ENCODE data around the gene DUOX2. TPM values are rescaled to one million over a fixed set of nuclear protein-coding genes. Genes with fewer than 3 reads are reported as not detected.

The DUOX2 gene
- polyA plus RNA-seq, 4 donors, result 0.38 to 8.7 TPM; not detected in 2

- Histone ChIP-seq H3K27ac (ENCODE audit: low read depth in 1 of 3, low read length in 2 of 3) (no peak overlapping the region), H3K36me3 (ENCODE audit: control insufficient read depth in 3 of 3, insufficient read depth in 2 of 3, low read depth in 1 of 3, low read length in 3 of 3) (no peaks in the 10 kb centered on the region), H3K27me3 (ENCODE audit: control insufficient read depth in 3 of 3, insufficient read depth in 3 of 3, low read length in 3 of 3) (peaks cover 0 to 11% (median 0%) of the 10 kb centered on the region in 3 donors), H3K9me3 (ENCODE audit: control insufficient read depth in 2 of 2, insufficient read depth in 1 of 2, low read depth in 1 of 2, low read length in 1 of 2) (no peaks in the 10 kb centered on the region), H3K4me3 (ENCODE audit: low read depth in 1 of 3, low read length in 3 of 3) (no peak overlapping the region), H3K4me1 (ENCODE audit: control insufficient read depth in 3 of 3, insufficient read depth in 2 of 3, low read depth in 1 of 3, low read length in 2 of 3) (no peaks in the 10 kb centered on the region)
- no peak for FAIRE-seq
- no peak for DNase-seq
- 83 to 95% (median 93%) methylated on average over 11 of the region's 11 CpGs for WGBS, 3 donors
Measured at GRCh38 chr15:45095661-45096060, 18.3 kb downstream of the DUOX2 start.

- DNase-seq (no peak), FAIRE-seq (no peak)
- WGBS, 3 donors, result 80 to 86% (median 83%) methylated on average over 9 of the region's 9 CpGs
- no peak overlapping the region for H3K4me3 ChIP-seq (ENCODE audit: low read depth in 1 of 3, low read length in 3 of 3)
- no peak overlapping the region for H3K27ac ChIP-seq (ENCODE audit: low read depth in 1 of 3, low read length in 2 of 3)
- no peaks in the 10 kb centered on the region for H3K9me3 ChIP-seq (ENCODE audit: control insufficient read depth in 2 of 2, insufficient read depth in 1 of 2, low read depth in 1 of 2, low read length in 1 of 2)
- H3K4me1 ChIP-seq (ENCODE audit: control insufficient read depth in 3 of 3, insufficient read depth in 2 of 3, low read depth in 1 of 3, low read length in 2 of 3), result no peaks in the 10 kb centered on the region
- H3K27me3 ChIP-seq (ENCODE audit: control insufficient read depth in 3 of 3, insufficient read depth in 3 of 3, low read length in 3 of 3), result peaks cover 0 to 10% (median 0%) of the 10 kb centered on the region in 3 donors
- H3K36me3 ChIP-seq (ENCODE audit: control insufficient read depth in 3 of 3, insufficient read depth in 2 of 3, low read depth in 1 of 3, low read length in 3 of 3), result no peaks in the 10 kb centered on the region
Measured at GRCh38 chr15:45094358-45094730, 19.6 kb downstream of the DUOX2 start.

GRCh38 chr15:45093622-45094357, 20.2 kb downstream of the DUOX2 start:
- H3K4me3 ChIP-seq (ENCODE audit: low read depth in 1 of 3, low read length in 3 of 3), result no peak overlapping the region
- no peaks in the 10 kb centered on the region for H3K9me3 ChIP-seq (ENCODE audit: control insufficient read depth in 2 of 2, insufficient read depth in 1 of 2, low read depth in 1 of 2, low read length in 1 of 2)
- no peak overlapping the region for H3K27ac ChIP-seq (ENCODE audit: low read depth in 1 of 3, low read length in 2 of 3)
- DNase-seq (no peak), FAIRE-seq (no peak)
- peaks cover 0 to 11% (median 0%) of the 10 kb centered on the region in 3 donors for H3K27me3 ChIP-seq (ENCODE audit: control insufficient read depth in 3 of 3, insufficient read depth in 3 of 3, low read length in 3 of 3)
- 84 to 90% (median 87%) methylated on average over 11 of the region's 11 CpGs for WGBS, 3 donors
- H3K4me1 ChIP-seq (ENCODE audit: control insufficient read depth in 3 of 3, insufficient read depth in 2 of 3, low read depth in 1 of 3, low read length in 2 of 3), result no peaks in the 10 kb centered on the region
- no peaks in the 10 kb centered on the region for H3K36me3 ChIP-seq (ENCODE audit: control insufficient read depth in 3 of 3, insufficient read depth in 2 of 3, low read depth in 1 of 3, low read length in 3 of 3)

- Histone ChIP-seq H3K4me1 (ENCODE audit: control insufficient read depth in 3 of 3, insufficient read depth in 2 of 3, low read depth in 1 of 3, low read length in 2 of 3) (no peaks in the 10 kb centered on the region), H3K4me3 (ENCODE audit: low read depth in 1 of 3, low read length in 3 of 3) (no peak overlapping the region), H3K9me3 (ENCODE audit: control insufficient read depth in 2 of 2, insufficient read depth in 1 of 2, low read depth in 1 of 2, low read length in 1 of 2) (no peaks in the 10 kb centered on the region), H3K27ac (ENCODE audit: low read depth in 1 of 3, low read length in 2 of 3) (no peak overlapping the region), H3K36me3 (ENCODE audit: control insufficient read depth in 3 of 3, insufficient read depth in 2 of 3, low read depth in 1 of 3, low read length in 3 of 3) (no peaks in the 10 kb centered on the region), H3K27me3 (ENCODE audit: control insufficient read depth in 3 of 3, insufficient read depth in 3 of 3, low read length in 3 of 3) (peaks cover 0 to 13% (median 0%) of the 10 kb centered on the region in 3 donors)
- DNase-seq (no peak), FAIRE-seq (no peak)
- 82 to 91% (median 89%) methylated on average over 4 of the region's 4 CpGs for WGBS, 3 donors
Measured at GRCh38 chr15:45093013-45093412, 21.0 kb downstream of the DUOX2 start.

GRCh38 chr15:45091576-45091975, 22.4 kb downstream of the DUOX2 start:
- peaks cover 0 to 25% (median 0%) of the 10 kb centered on the region in 3 donors for H3K27me3 ChIP-seq (ENCODE audit: control insufficient read depth in 3 of 3, insufficient read depth in 3 of 3, low read length in 3 of 3)
- no peak overlapping the region for H3K4me3 ChIP-seq (ENCODE audit: low read depth in 1 of 3, low read length in 3 of 3)
- H3K36me3 ChIP-seq (ENCODE audit: control insufficient read depth in 3 of 3, insufficient read depth in 2 of 3, low read depth in 1 of 3, low read length in 3 of 3), result no peaks in the 10 kb centered on the region
- no peak overlapping the region for H3K27ac ChIP-seq (ENCODE audit: low read depth in 1 of 3, low read length in 2 of 3)
- FAIRE-seq (no peak), DNase-seq (no peak)
- no peaks in the 10 kb centered on the region for H3K9me3 ChIP-seq (ENCODE audit: control insufficient read depth in 2 of 2, insufficient read depth in 1 of 2, low read depth in 1 of 2, low read length in 1 of 2)
- H3K4me1 ChIP-seq (ENCODE audit: control insufficient read depth in 3 of 3, insufficient read depth in 2 of 3, low read depth in 1 of 3, low read length in 2 of 3), result no peaks in the 10 kb centered on the region
- 79 to 93% (median 86%) methylated on average over 2 of the region's 2 CpGs for WGBS, 3 donors

- no peaks in the 10 kb centered on the region for H3K36me3 ChIP-seq (ENCODE audit: control insufficient read depth in 3 of 3, insufficient read depth in 2 of 3, low read depth in 1 of 3, low read length in 3 of 3)
- no peak overlapping the region for H3K27ac ChIP-seq (ENCODE audit: low read depth in 1 of 3, low read length in 2 of 3)
- no peaks in the 10 kb centered on the region for H3K4me1 ChIP-seq (ENCODE audit: control insufficient read depth in 3 of 3, insufficient read depth in 2 of 3, low read depth in 1 of 3, low read length in 2 of 3)
- H3K4me3 ChIP-seq (ENCODE audit: low read depth in 1 of 3, low read length in 3 of 3), result no peak overlapping the region
- 55 to 61% (median 61%) methylated on average over 7 of the region's 7 CpGs for WGBS, 3 donors
- FAIRE-seq, result no peak
- no peaks in the 10 kb centered on the region for H3K9me3 ChIP-seq (ENCODE audit: control insufficient read depth in 2 of 2, insufficient read depth in 1 of 2, low read depth in 1 of 2, low read length in 1 of 2)
- no peak for DNase-seq
- peaks cover 0 to 25% (median 0%) of the 10 kb centered on the region in 3 donors for H3K27me3 ChIP-seq (ENCODE audit: control insufficient read depth in 3 of 3, insufficient read depth in 3 of 3, low read length in 3 of 3)
Measured at GRCh38 chr15:45091161-45091560, 22.8 kb downstream of the DUOX2 start.

- 52 to 55% (median 53%) methylated on average over 3 of the region's 3 CpGs for WGBS, 3 donors
- Histone ChIP-seq H3K4me3 (ENCODE audit: low read depth in 1 of 3, low read length in 3 of 3) (no peak overlapping the region), H3K27ac (ENCODE audit: low read depth in 1 of 3, low read length in 2 of 3) (no peak overlapping the region), H3K36me3 (ENCODE audit: control insufficient read depth in 3 of 3, insufficient read depth in 2 of 3, low read depth in 1 of 3, low read length in 3 of 3) (no peaks in the 10 kb centered on the region), H3K27me3 (ENCODE audit: control insufficient read depth in 3 of 3, insufficient read depth in 3 of 3, low read length in 3 of 3) (peaks cover 0 to 25% (median 0%) of the 10 kb centered on the region in 3 donors), H3K4me1 (ENCODE audit: control insufficient read depth in 3 of 3, insufficient read depth in 2 of 3, low read depth in 1 of 3, low read length in 2 of 3) (no peaks in the 10 kb centered on the region), H3K9me3 (ENCODE audit: control insufficient read depth in 2 of 2, insufficient read depth in 1 of 2, low read depth in 1 of 2, low read length in 1 of 2) (no peaks in the 10 kb centered on the region)
- DNase-seq (no peak), FAIRE-seq (no peak)
Measured at GRCh38 chr15:45089712-45090373, 24.1 kb downstream of the DUOX2 start.

GRCh38 chr15:45088801-45089711, 24.9 kb downstream of the DUOX2 start:
- FAIRE-seq (no peak), DNase-seq (no peak)
- H3K9me3 ChIP-seq (ENCODE audit: control insufficient read depth in 2 of 2, insufficient read depth in 1 of 2, low read depth in 1 of 2, low read length in 1 of 2), result no peaks in the 10 kb centered on the region
- no peak overlapping the region for H3K27ac ChIP-seq (ENCODE audit: low read depth in 1 of 3, low read length in 2 of 3)
- WGBS, 3 donors, result 87 to 89% (median 87%) methylated on average over 10 of the region's 10 CpGs
- H3K27me3 ChIP-seq (ENCODE audit: control insufficient read depth in 3 of 3, insufficient read depth in 3 of 3, low read length in 3 of 3), result peaks cover 0 to 26% (median 0%) of the 10 kb centered on the region in 3 donors
- no peak overlapping the region for H3K4me3 ChIP-seq (ENCODE audit: low read depth in 1 of 3, low read length in 3 of 3)
- H3K36me3 ChIP-seq (ENCODE audit: control insufficient read depth in 3 of 3, insufficient read depth in 2 of 3, low read depth in 1 of 3, low read length in 3 of 3), result no peaks in the 10 kb centered on the region
- H3K4me1 ChIP-seq (ENCODE audit: control insufficient read depth in 3 of 3, insufficient read depth in 2 of 3, low read depth in 1 of 3, low read length in 2 of 3), result no peaks in the 10 kb centered on the region
